Astrocyte (in vitro differentiated cells and primary cell): ENCODE data around the gene GRM7.

ENCODE experiments used
- CTCF ChIP-seq: IDR thresholded peaks from 2 replicates; pipeline ENCODE4 v1.5.1; 2011; ENCODE audit warnings: low read depth, mild to moderate bottlenecking, inconsistent platforms, low read length, moderate library complexity; ENCODE audit not compliant: insufficient read depth
- EZH2 ChIP-seq: IDR thresholded peaks from 2 replicates; pipeline ENCODE4 v1.6.1; 2012; ENCODE audit warnings: mild to moderate bottlenecking, low read length, inconsistent platforms; ENCODE audit not compliant: insufficient read depth

GRCh38 chr3:7070461-7070860, 209.5 kb downstream of the GRM7 start:
- no peak for TF ChIP-seq CTCF
- no peak for TF ChIP-seq EZH2
